ENCODE measurements around the gene PRTN3. TPM values are rescaled to one million over a fixed set of nuclear protein-coding genes. Genes with fewer than 3 reads are reported as not detected.

PRTN3 gene
- total RNA-seq, 2 donors from 2014 or later, result 2.6 TPM; not detected in 1

DNA sequence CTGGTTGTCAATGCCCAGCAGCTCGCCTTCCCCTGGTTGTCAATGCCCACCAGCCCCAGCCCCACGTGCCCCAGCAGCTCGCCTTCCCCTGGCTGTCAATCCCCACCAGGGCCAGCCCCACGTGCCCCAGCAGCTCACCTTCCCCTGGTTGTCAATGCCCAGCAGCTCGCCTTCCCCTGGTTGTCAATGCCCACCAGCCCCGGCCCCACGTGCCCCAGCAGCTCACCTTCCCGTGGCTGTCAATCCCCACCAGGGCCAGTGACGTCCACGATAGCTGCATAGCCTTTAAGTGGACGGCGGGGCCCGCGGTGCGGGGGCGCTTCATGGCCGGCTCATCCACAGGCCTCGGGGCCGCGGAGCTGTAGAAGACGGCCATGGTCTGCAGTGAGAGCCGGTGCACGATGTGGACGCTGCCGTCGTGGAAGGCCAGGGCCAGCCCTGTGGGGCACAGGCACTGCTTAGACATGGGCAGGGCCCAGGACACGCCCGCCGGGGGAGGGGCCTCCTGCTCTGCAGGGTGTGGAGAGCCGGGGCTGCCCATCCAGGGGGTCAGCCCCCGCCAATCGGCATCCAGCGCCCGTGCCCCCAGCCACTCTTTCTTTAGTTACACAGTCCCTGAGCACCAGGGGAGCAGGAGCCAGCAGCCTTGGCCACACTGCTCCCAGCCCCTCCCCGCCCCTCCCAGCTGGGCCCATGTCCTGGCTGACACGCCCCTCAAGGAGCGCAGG is 39.1 kb downstream of the PRTN3 start:
- Histone ChIP-seq H3K4me3 (no peak overlapping the region), H3K27ac (no peak overlapping the region), H3K27me3 (replicated peaks; ENCODE audit: insufficient read depth) (no peaks in the 10 kb centered on the region), H3K36me3 (peaks cover 12 to 23% of the 10 kb centered on the region in 2 donors), H3K9me3 (no peaks in the 10 kb centered on the region), H3K4me1 (replicated peaks) (no peaks in the 10 kb centered on the region)
- intact Hi-C loops (cut with DNase I), result no loop called here
- TF ChIP-seq, protein P1, sequence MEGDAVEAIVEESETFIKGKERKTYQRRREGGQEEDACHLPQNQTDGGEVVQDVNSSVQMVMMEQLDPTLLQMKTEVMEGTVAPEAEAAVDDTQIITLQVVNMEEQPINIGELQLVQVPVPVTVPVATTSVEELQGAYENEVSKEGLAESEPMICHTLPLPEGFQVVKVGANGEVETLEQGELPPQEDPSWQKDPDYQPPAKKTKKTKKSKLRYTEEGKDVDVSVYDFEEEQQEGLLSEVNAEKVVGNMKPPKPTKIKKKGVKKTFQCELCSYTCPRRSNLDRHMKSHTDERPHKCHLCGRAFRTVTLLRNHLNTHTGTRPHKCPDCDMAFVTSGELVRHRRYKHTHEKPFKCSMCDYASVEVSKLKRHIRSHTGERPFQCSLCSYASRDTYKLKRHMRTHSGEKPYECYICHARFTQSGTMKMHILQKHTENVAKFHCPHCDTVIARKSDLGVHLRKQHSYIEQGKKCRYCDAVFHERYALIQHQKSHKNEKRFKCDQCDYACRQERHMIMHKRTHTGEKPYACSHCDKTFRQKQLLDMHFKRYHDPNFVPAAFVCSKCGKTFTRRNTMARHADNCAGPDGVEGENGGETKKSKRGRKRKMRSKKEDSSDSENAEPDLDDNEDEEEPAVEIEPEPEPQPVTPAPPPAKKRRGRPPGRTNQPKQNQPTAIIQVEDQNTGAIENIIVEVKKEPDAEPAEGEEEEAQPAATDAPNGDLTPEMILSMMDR (IDR thresholded peaks at IDR 0.05), result no peak
- no peak for TF ChIP-seq POLR2AphosphoS5 (IDR thresholded peaks at IDR 0.05)
- no peak for TF ChIP-seq POLR2A (IDR thresholded peaks at IDR 0.05)
- 86% methylated on average over 36 of the region's 37 CpGs for WGBS
- DNase-seq (ENCODE audit: low spot score), result no peak

- H3K27me3 ChIP-seq (replicated peaks; ENCODE audit: insufficient read depth), result no peaks in the 10 kb centered on the region
- intact Hi-C loops (cut with DNase I), result no loop called here
- WGBS, result 96% methylated on average over 32 of the region's 34 CpGs
- no peak overlapping the region for H3K4me3 ChIP-seq
- H3K9me3 ChIP-seq, result no peaks in the 10 kb centered on the region
- no peak for DNase-seq (ENCODE audit: low spot score)
- H3K27ac ChIP-seq, result no peak overlapping the region
- TF ChIP-seq POLR2AphosphoS5 (IDR thresholded peaks at IDR 0.05) (no peak), POLR2A (IDR thresholded peaks at IDR 0.05) (no peak)
- TF ChIP-seq, protein P1 (IDR thresholded peaks at IDR 0.05), result no peak
- H3K4me1 ChIP-seq (replicated peaks), result no peaks in the 10 kb centered on the region
- peaks cover 10 to 32% of the 10 kb centered on the region in 2 donors for H3K36me3 ChIP-seq
Measured at GRCh38 chr19:881385-882071, 40.7 kb downstream of the PRTN3 start.

DNA sequence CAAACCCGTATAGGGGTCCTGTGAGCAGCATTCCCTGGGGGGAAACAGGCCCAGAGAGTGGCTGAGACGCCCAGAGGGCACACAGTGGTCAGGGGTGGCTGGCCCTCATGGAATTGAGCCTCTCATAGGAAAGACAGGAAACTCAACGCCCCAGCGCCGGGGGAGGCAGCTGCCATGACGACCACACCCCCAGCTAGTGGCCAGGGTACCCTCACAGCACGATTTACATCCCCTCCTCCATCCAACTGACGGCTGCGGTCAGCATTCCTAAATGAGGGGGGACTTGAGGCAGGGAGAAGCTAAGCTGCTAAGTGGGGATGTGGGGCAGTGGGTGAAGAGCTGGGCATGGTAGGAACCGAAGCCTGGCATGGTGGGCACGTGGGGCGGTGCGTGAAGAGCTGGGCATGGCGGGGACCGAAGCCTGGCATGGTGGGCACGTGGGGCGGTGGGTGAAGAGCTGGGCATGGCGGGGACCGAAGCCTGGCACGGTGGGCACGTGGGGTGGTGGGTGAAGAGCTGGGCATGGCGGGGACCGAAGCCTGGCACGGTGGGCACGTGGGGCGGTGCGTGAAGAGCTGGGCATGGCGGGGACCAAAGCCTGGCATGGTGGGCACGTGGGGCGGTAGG is 42.2 kb downstream of the PRTN3 start:
- TF ChIP-seq, protein P1 (IDR thresholded peaks at IDR 0.05), result no peak
- no peak for TF ChIP-seq POLR2A (IDR thresholded peaks at IDR 0.05)
- no peak for TF ChIP-seq POLR2AphosphoS5 (IDR thresholded peaks at IDR 0.05)
- no peaks in the 10 kb centered on the region for H3K4me1 ChIP-seq (replicated peaks)
- H3K9me3 ChIP-seq, result no peaks in the 10 kb centered on the region
- no peak for DNase-seq (ENCODE audit: low spot score)
- intact Hi-C loops (cut with DNase I), result no loop called here
- H3K27ac ChIP-seq, result no peak overlapping the region
- no peak overlapping the region for H3K4me3 ChIP-seq
- H3K27me3 ChIP-seq (replicated peaks; ENCODE audit: insufficient read depth), result no peaks in the 10 kb centered on the region
- peaks cover 10 to 32% of the 10 kb centered on the region in 2 donors for H3K36me3 ChIP-seq
- WGBS, result 93% methylated on average over 30 of the region's 30 CpGs

DNA sequence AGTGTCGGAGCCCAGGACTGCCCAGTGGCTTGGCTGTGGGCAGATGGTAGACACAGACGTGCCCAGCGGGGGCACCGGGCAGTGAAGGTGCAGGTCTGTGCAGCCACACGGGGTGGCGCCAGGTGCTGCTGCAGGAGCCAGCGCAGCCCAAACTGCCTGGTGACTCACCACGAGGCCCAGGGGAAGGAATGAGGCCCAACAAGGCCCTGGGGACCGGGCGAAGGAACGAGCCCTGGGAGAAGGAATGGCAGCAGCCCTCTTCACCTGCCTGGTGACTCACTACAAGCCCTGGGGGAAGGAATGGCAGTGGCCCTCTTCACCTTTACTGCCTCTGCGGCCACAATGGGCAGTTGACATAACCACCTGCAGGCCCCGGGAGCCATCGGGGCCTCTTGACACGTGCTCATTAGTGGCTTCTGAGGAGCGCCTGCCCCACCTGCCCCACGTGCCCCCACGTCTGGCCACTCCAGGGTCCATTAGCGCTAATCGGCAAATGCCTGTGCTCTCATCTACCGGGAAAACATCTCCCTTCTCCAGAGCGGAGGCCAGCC is 42.9 kb downstream of the PRTN3 start:
- H3K4me3 ChIP-seq, result no peak overlapping the region
- intact Hi-C loops (cut with DNase I), result no loop called here
- no peaks in the 10 kb centered on the region for H3K9me3 ChIP-seq
- TF ChIP-seq POLR2A (IDR thresholded peaks at IDR 0.05) (no peak), POLR2AphosphoS5 (IDR thresholded peaks at IDR 0.05) (no peak)
- TF ChIP-seq, protein P1 (IDR thresholded peaks at IDR 0.05), result peak in 1 of 4 experiments; percentile 35
- no peak for DNase-seq (ENCODE audit: low spot score)
- no peaks in the 10 kb centered on the region for H3K4me1 ChIP-seq (replicated peaks)
- H3K27ac ChIP-seq, result no peak overlapping the region
- 86% methylated on average over 19 of the region's 22 CpGs for WGBS
- no peaks in the 10 kb centered on the region for H3K27me3 ChIP-seq (replicated peaks; ENCODE audit: insufficient read depth)
- H3K36me3 ChIP-seq, result peaks cover 10 to 32% of the 10 kb centered on the region in 2 donors

All from prostate gland (tissue), 2 donors.